Keratinocyte (primary cell): ENCODE data around the gene SRSF2. TPM values are rescaled to one million over a fixed set of nuclear protein-coding genes. Genes with fewer than 3 reads are reported as not detected.

Source experiments
- DNase-seq: peaks from one replicate; pipeline ENCODE4 v3.0.0-alpha.2; 2011; ENCODE audit warnings: low read depth, missing footprints, low spot score
- FAIRE-seq: peaks from 2 replicates; lab custom pipeline; 2011; peaks lifted over from hg19 to GRCh38; lab: Jason Lieb, UNC
- H2AFZ ChIP-seq: 2 replicates; pipeline ENCODE4 v1.6.0; 2012; ENCODE audit warnings: low read length, control low read depth, inconsistent platforms; ENCODE audit not compliant: control insufficient read depth
- H3K27ac ChIP-seq: 2 replicates; pipeline ENCODE4 v1.5.1; 2011; ENCODE audit warnings: low read length; ENCODE audit not compliant: control insufficient read depth, insufficient read depth
- H3K27me3 ChIP-seq: 3 replicates; pipeline ENCODE4 v1.6.0; 2011; ENCODE audit warnings: low read length; ENCODE audit not compliant: control insufficient read depth, insufficient read depth; ENCODE audit errors: extremely low read depth
- H3K36me3 ChIP-seq, 2 experiments: 2 replicates in 1 of 2; 3 replicates in 1 of 2; pipeline ENCODE4 v1.5.1; 2011; ENCODE audit warnings: low read length in 2 of 2, mild to moderate bottlenecking in 1 of 2; ENCODE audit not compliant: control insufficient read depth in 2 of 2, insufficient read depth in 2 of 2; ENCODE audit errors: extremely low read depth in 1 of 2
- H3K4me1 ChIP-seq: 3 replicates; pipeline ENCODE4 v1.5.1; 2011; ENCODE audit warnings: low read length; ENCODE audit not compliant: control insufficient read depth, insufficient read depth; ENCODE audit errors: extremely low read depth
- H3K4me2 ChIP-seq: 3 replicates; pipeline ENCODE4 v1.6.0; 2011; ENCODE audit warnings: low read depth, low read length; ENCODE audit not compliant: control insufficient read depth, insufficient read depth; ENCODE audit errors: extremely low read depth
- H3K4me3 ChIP-seq, 3 experiments: fragments of 200-600 bp in 1 of 3; sonication (generic) in 1 of 3; 2 replicates in 2 of 3; 3 replicates in 1 of 3; pipeline ENCODE4 v1.5.1; 2011 to 2016; ENCODE audit warnings: low read length in 3 of 3, mild to moderate bottlenecking in 3 of 3, control low read depth in 2 of 3, inconsistent platforms in 1 of 3, low read depth in 1 of 3, mixed read lengths in 1 of 3, mixed run types in 1 of 3, moderate library complexity in 1 of 3; ENCODE audit not compliant: control insufficient read depth in 2 of 3, insufficient read depth in 2 of 3; ENCODE audit errors: extremely low read depth in 1 of 3
- H3K79me2 ChIP-seq: 2 replicates; pipeline ENCODE4 v1.6.0; 2012; ENCODE audit warnings: low read length; ENCODE audit not compliant: control insufficient read depth, insufficient read depth
- H3K9ac ChIP-seq: 3 replicates; pipeline ENCODE4 v1.6.0; 2011; ENCODE audit warnings: low read length; ENCODE audit not compliant: control insufficient read depth, insufficient read depth; ENCODE audit errors: extremely low read depth
- H3K9me1 ChIP-seq: 3 replicates; pipeline ENCODE4 v1.6.0; 2011; ENCODE audit warnings: low read length; ENCODE audit not compliant: control insufficient read depth, insufficient read depth; ENCODE audit errors: extremely low read depth
- H3K9me3 ChIP-seq: 2 replicates; pipeline ENCODE4 v1.5.1; 2012; ENCODE audit warnings: low read depth, low read length; ENCODE audit not compliant: control insufficient read depth
- H4K20me1 ChIP-seq: 3 replicates; pipeline ENCODE4 v1.6.0; 2011; ENCODE audit warnings: low read length; ENCODE audit not compliant: control insufficient read depth, insufficient read depth; ENCODE audit errors: extremely low read depth
- CTCF ChIP-seq, 3 experiments: IDR thresholded peaks in 1 of 3; conservative IDR thresholded peaks in 1 of 3; optimal IDR thresholded peaks in 1 of 3; 2 replicates in 2 of 3; 3 replicates in 1 of 3; pipeline versions ENCODE3 to v1.5.1; 2011; ENCODE audit warnings: low read length in 3 of 3, mild to moderate bottlenecking in 3 of 3, moderate library complexity in 2 of 3, control low read depth in 1 of 3, inconsistent platforms in 1 of 3; ENCODE audit not compliant: insufficient read depth in 2 of 3; ENCODE audit errors: extremely low read depth in 1 of 3
- EZH2 ChIP-seq: IDR thresholded peaks from one replicate; pipeline ENCODE4 v1.6.1; 2012; ENCODE audit warnings: inconsistent platforms, mild to moderate bottlenecking, low read length, moderate library complexity
- dilution Hi-C: fragments of 300-500 bp; cut with MboI; formaldehyde crosslinking; loops from one replicate; pipeline ENCODE4 v1.7.0; 2020; ENCODE audit warnings: low sequenced_read_pairs; ENCODE audit not compliant: extremely low pct_ligation_motif_present
- polyA plus RNA-seq, 5 experiments: library from polyadenylated mRNA; depleted of rRNA in 3 of 5; stranded (reverse) in 3 of 5; stranded (forward) in 1 of 5; unstranded in 1 of 5; fragments of >200 nt; gene quantifications; 1 replicate in 1 of 5; 2 replicates in 3 of 5; 3 replicates in 1 of 5; pipeline versions ENCODE4 v1.2.1 to v1.2.3, GENCODE V29; 2011 to 2012; ENCODE audit warnings: missing spikeins in 2 of 5, low read depth in 1 of 5, low replicate concordance in 1 of 5

Gene SRSF2
- polyA plus RNA-seq, 1 donor (not counting 4 experiments of a cell fraction or from before 2014, with no cell fraction given) = 249 TPM

DNA sequence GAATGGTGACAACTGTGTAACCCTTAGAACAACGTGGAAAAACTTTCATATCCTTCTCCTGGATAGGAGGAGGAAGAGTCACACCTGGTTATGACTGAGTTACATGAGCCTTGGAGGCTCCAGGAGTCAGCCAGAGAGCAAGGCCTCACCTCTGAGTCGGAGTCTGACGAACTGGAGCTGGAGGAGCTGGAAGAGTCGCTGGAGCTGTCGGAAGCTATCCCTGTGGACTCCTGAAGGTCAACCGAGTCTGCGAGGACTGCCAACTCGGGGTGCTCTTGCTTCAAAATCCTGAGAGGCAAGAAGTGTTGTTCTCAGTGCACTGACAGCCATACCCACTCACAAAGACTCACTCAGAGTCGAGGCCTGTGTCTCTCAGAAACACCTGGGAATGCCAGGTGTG, 16.9 kb downstream of the SRSF2 start:
- DNase-seq = no peak
- Histone ChIP-seq H3K79me2 (peaks cover 40% of the 10 kb centered on the region), H4K20me1 (peaks cover 2% of the 10 kb centered on the region), H3K27me3 (no peaks in the 10 kb centered on the region), H3K9ac (no peak overlapping the region), H3K9me3 (no peaks in the 10 kb centered on the region), H3K4me3 (no peak overlapping the region), H3K4me2 (no peak overlapping the region), H3K4me1 (peaks cover 8% of the 10 kb centered on the region), H3K27ac (no peak overlapping the region), H3K9me1 (no peaks in the 10 kb centered on the region), H2AFZ (no peak overlapping the region), H3K36me3 (peaks cover 56 to 60% of the 10 kb centered on the region in 2 experiments)
- dilution Hi-C loops = no loop called here
- FAIRE-seq = no peak
- TF ChIP-seq CTCF (optimal IDR thresholded peaks at IDR 0.05 in 1 of 3, IDR thresholded peaks at IDR 0.05 in 1 of 3, conservative IDR thresholded peaks at IDR 0.05 in 1 of 3; ENCODE audit: extremely low read depth in 1 of 3, insufficient read depth in 2 of 3, low read length in 3 of 3) (no peak), EZH2 (no peak)

- Histone ChIP-seq H4K20me1 (no peaks in the 10 kb centered on the region), H3K9ac (no peak overlapping the region), H3K4me2 (no peak overlapping the region), H3K9me3 (no peaks in the 10 kb centered on the region), H3K27me3 (no peaks in the 10 kb centered on the region), H2AFZ (no peak overlapping the region), H3K9me1 (no peaks in the 10 kb centered on the region), H3K36me3 (peaks cover 50 to 56% of the 10 kb centered on the region in 2 experiments), H3K4me1 (peaks cover 2% of the 10 kb centered on the region), H3K27ac (no peak overlapping the region), H3K79me2 (peaks cover 24% of the 10 kb centered on the region), H3K4me3 (no peak overlapping the region)
- FAIRE-seq = no peak
- TF ChIP-seq CTCF (optimal IDR thresholded peaks at IDR 0.05 in 1 of 3, IDR thresholded peaks at IDR 0.05 in 1 of 3, conservative IDR thresholded peaks at IDR 0.05 in 1 of 3; ENCODE audit: extremely low read depth in 1 of 3, insufficient read depth in 2 of 3, low read length in 3 of 3) = no peak
- TF ChIP-seq EZH2 = no peak
- dilution Hi-C loops = no loop called here
- no peak for DNase-seq
Measured at GRCh38 chr17:76718516-76718915, 18.6 kb downstream of the SRSF2 start.
